Heart left ventricle (tissue), 16 donors: ENCODE measurements around the gene IHH. TPM values are rescaled to one million over a fixed set of nuclear protein-coding genes. Genes with fewer than 3 reads are reported as not detected.

Source experiments
- ATAC-seq, 4 donors: fragments of 200-7000 bp; cut with Tn5 transposase; one replicate each; pipeline ENCODE4 v1.9.1; 2020 to 2022; ENCODE audit warnings: moderate library complexity in 4 of 4, mild to moderate bottlenecking in 3 of 4, moderate number of reproducible peaks in 1 of 4
- DNase-seq, 5 donors: peaks; one replicate each; pipeline ENCODE4 v3.0.0-alpha.2; 2020
- H3K27ac ChIP-seq, 12 donors: fragments of 200-600 bp; sonication (generic) in 4 of 12; one replicate each; pipeline versions ENCODE4 v1.5.0 to v1.8.0; 2016 to 2022; ENCODE audit warnings: mild to moderate bottlenecking in 2 of 12
- H3K27me3 ChIP-seq, 9 donors: fragments of 200-600 bp; sonication (generic) in 2 of 9; one replicate each; pipeline versions ENCODE4 v1.5.1 to v1.8.0; 2016 to 2022; ENCODE audit warnings: mild to moderate bottlenecking in 3 of 9
- H3K36me3 ChIP-seq, 9 donors: fragments of 200-600 bp; sonication (generic) in 2 of 9; one replicate each; pipeline versions ENCODE4 v1.5.0 to v1.8.0; 2018 to 2022; ENCODE audit warnings: mild to moderate bottlenecking in 2 of 9
- H3K4me1 ChIP-seq, 12 donors: fragments of 200-600 bp; sonication (generic) in 4 of 12; one replicate each; pipeline versions ENCODE4 v1.5.0 to v1.8.0; 2016 to 2022; ENCODE audit warnings: mild to moderate bottlenecking in 3 of 12
- H3K4me3 ChIP-seq, 12 donors: fragments of 200-600 bp; sonication (generic) in 4 of 12; one replicate each; pipeline versions ENCODE4 v1.5.0 to v1.8.0; 2017 to 2022; ENCODE audit warnings: mild to moderate bottlenecking in 9 of 12, moderate library complexity in 4 of 12
- H3K9me3 ChIP-seq, 12 donors: fragments of 200-600 bp; sonication (generic) in 4 of 12; one replicate each; pipeline versions ENCODE4 v1.5.0 to v1.8.0; 2016 to 2022; ENCODE audit warnings: mild to moderate bottlenecking in 1 of 12
- POLR2A ChIP-seq, 2 donors: fragments of 450-650 bp; IDR thresholded peaks; one replicate each; pipeline ENCODE4 v1.6.1; 2017; ENCODE audit warnings: antibody characterized with exemption in 2 of 2, mild to moderate bottlenecking in 2 of 2, moderate library complexity in 2 of 2
- WGBS, 4 donors: extraction: QIAGEN DNeasy Blood & Tissue Kit in 2 of 4; methylation state at CpG; one replicate each; pipeline versions ENCODE4 v1.1.5 to v1.1.7; 2013 to 2018; 5-methylcytosine and 5-hydroxymethylcytosine counted together
- intact Hi-C, 10 donors: fragments of 100-400 bp; cut with DNase I; formaldehyde crosslinking; loops; one replicate each; pipeline versions ENCODE4 v1.11.1 to v1.14.2; 2022
- polyA plus RNA-seq, 2 donors: library from polyadenylated mRNA; stranded (reverse); fragments of 200-250 nt; gene quantifications; one replicate each; pipeline ENCODE4 v1.2.3, GENCODE V29; 2013
- total RNA-seq, 9 donors: library from RNA; depleted of rRNA in 2 of 9; stranded (reverse); fragments of >200 nt in 2 of 9; fragmentation: NEBNext Ultra II Directional in 3 of 9; extraction: Animal tissue kit (Norgen Biotek cat#: 25700) in 3 of 9; gene quantifications; one replicate each; pipeline versions ENCODE4 v1.1.0 to v1.2.4, GENCODE V29; 2016 to 2023
- TF ChIP-seq, protein P1 (sequence below), 12 donors: fragments of 200-600 bp; sonication (generic) in 4 of 12; IDR thresholded peaks; one replicate each; pipeline versions ENCODE4 v1.5.0 to v1.8.0; 2018 to 2022; ENCODE audit warnings: antibody characterized with exemption in 12 of 12, mild to moderate bottlenecking in 5 of 12
- donor health status: ischemic (EF 13 %, LVEDD 7.1; RV severe dilation, severe dysfunction).
- donor health status: healthy with polysubstance abuse.
- donor health status: DM: no; HTN: yes; CAD: no.
- donor health status: DM: no; HTN: no; CAD: no.
- donor health status: ischemic (EF 25% LVEDD 6.9; RV normal size, moderate dysfunction).
- donor health status: ischemic (EF 25% LVEDD 5.7; RV mildly dilated, moderate dysfunction).
- donor health status: healthy.
- donor health status: DM: yes; HTN: yes; CAD: no.
- donor health status: ischemic (EF 35%, LVEDD 5.7; RV mildly dilated, moderate dysfunction).
- donor health status: nonischemic (EF 11% LVEDD 7.7; RV severe dilation, severe dysfunction).
- donor health status: DM: yes; HTN: yes; CAD: no.
- donor health status: PGD.
- donor health status: ischemic (EF 29% LVEDD 5.4; RV normal size, mild dysfunction).
- donor health status: nonischemic (EF 23%, LVEDD 6.1; RV moderate dilation, normal function).

The IHH gene
- total and polyA plus RNA-seq, 11 donors, result not detected

DNA sequence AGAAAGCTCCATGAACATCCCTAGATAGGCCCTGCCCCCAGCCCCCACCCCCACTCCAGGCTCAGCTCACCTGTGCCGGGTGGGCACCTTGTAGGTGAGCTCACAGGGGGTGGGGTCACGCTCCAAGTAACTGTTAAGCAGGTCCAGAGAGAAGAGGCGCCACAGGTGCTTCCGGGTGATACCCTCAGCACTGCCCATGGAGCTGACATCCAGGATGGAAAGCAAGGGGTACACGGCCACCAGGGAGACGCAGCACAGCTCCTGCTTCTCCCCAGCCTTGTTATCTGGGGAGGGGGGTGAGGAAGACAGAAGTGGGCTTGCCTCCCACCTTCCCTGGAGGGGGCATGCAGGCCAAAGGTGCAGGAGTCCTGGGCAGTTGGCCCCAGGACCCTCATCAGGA, 41.3 kb downstream of the IHH start:
- 73 to 92% (median 85%) methylated on average over 5 to 6 of the region's 6 CpGs for WGBS, 4 donors

DNA sequence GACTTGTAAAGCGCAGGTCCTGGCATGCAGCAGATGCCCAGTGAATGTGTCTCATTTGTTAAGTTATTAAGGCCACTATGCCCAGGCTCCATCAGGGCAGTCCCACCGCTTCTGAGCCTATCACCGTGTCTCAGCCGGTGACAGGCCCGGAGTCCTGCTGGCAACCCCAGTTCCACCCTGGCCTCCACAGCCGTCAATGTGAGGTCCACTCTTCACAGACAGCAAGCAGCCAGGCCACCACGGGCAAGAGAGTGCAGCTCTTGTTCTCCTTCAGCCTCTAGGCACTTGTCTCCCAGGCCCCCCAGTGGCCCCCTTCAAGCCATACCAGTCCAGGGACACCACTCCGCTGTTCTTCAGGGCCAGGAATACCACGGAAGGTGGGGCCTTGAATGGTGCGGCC, 42.0 kb downstream of the IHH start:
- intact Hi-C loops, result no loop called here
- DNase-seq, result no peak
- no peaks in the 10 kb centered on the region for H3K36me3 ChIP-seq

More for the DNA sequence above, 41.3 kb downstream of the IHH start:
- H3K27ac ChIP-seq, result no peak overlapping the region
- ATAC-seq (no peak), DNase-seq (no peak)
- H3K27me3 ChIP-seq, result peaks cover 0 to 24% (median 0%) of the 10 kb centered on the region in 9 donors
- TF ChIP-seq, protein P1, sequence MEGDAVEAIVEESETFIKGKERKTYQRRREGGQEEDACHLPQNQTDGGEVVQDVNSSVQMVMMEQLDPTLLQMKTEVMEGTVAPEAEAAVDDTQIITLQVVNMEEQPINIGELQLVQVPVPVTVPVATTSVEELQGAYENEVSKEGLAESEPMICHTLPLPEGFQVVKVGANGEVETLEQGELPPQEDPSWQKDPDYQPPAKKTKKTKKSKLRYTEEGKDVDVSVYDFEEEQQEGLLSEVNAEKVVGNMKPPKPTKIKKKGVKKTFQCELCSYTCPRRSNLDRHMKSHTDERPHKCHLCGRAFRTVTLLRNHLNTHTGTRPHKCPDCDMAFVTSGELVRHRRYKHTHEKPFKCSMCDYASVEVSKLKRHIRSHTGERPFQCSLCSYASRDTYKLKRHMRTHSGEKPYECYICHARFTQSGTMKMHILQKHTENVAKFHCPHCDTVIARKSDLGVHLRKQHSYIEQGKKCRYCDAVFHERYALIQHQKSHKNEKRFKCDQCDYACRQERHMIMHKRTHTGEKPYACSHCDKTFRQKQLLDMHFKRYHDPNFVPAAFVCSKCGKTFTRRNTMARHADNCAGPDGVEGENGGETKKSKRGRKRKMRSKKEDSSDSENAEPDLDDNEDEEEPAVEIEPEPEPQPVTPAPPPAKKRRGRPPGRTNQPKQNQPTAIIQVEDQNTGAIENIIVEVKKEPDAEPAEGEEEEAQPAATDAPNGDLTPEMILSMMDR (IDR thresholded peaks at IDR 0.05), result no peak
- no peak for TF ChIP-seq POLR2A (IDR thresholded peaks at IDR 0.05)
- no peaks in the 10 kb centered on the region for H3K4me1 ChIP-seq
- intact Hi-C loops, result no loop called here
- H3K9me3 ChIP-seq, result no peaks in the 10 kb centered on the region
- H3K4me3 ChIP-seq, result no peak overlapping the region
- H3K36me3 ChIP-seq, result no peaks in the 10 kb centered on the region

DNA sequence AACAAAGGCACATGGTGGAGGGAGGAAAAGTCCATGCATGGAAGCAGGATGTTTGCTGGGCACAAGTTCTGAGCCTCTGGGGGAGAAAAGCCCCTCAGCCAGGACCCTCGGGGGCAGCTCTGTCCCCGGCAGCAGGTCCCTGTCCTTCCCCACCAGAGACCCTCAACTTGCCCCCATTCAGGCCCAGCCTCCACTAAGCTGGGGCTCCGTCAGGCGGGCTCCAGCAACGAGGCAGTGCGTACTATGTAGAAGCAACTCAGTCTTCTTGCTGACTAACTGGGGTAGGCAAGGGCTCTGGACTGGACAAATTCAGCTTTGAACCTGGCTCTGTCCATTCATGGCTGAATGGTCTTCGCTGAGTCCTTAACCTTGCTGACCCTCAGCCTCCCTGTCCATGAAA, 42.4 kb downstream of the IHH start:
- DNase-seq, result no peak
- peaks cover 0 to 29% (median 0%) of the 10 kb centered on the region in 9 donors for H3K27me3 ChIP-seq
- 81 to 88% (median 86%) methylated on average over 6 to 7 of the region's 7 CpGs for WGBS, 4 donors

More for the DNA sequence above, 42.0 kb downstream of the IHH start:
- H3K4me1 ChIP-seq, result no peaks in the 10 kb centered on the region
- no peak overlapping the region for H3K4me3 ChIP-seq
- H3K9me3 ChIP-seq, result no peaks in the 10 kb centered on the region
- ATAC-seq, result no peak
- TF ChIP-seq, protein P1 (IDR thresholded peaks at IDR 0.05), result no peak
- no peak for TF ChIP-seq POLR2A (IDR thresholded peaks at IDR 0.05)
- peaks cover 0 to 25% (median 0%) of the 10 kb centered on the region in 9 donors for H3K27me3 ChIP-seq
- no peak overlapping the region for H3K27ac ChIP-seq
- 82 to 86% (median 83%) methylated on average over 8 to 10 of the region's 10 CpGs for WGBS, 4 donors

DNA sequence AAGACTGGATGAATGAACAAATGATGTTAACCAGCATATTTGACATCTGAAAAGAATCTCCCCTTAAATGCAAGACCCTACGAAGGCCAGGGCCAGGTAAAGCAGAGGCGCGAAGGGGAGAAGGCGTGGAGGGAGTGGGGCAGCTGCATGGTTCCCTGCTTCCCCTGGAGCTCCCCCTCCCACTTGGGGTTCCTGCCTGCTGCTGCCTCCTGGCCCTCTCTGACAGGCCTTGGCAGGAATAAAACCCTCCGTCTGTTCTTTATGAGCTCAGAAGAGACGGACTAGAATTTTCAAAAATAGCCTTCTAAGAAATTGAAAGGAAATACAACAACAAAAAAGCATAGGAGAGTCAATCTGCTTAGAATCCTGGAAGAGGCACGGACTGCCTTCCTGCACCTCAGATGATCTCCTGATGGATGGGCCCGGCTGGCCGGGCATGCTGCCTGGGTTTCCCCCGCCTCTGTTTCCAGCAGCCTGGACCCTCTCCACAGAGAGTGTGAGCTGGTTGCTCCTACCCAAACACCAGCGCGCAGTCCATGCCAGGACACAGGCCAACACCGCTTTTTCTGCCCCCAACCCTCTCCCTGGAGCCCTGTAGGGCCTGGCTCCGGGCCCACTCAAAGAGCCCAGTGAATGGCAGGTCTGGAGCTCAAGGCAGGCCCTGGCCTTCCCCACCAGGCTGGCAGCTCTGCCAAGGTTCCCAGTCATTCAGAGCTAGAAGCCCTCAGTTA, 43.4 kb downstream of the IHH start:
- no peak for TF ChIP-seq POLR2A (IDR thresholded peaks at IDR 0.05)
- TF ChIP-seq, protein P1 (IDR thresholded peaks at IDR 0.05), result no peak
- no peak overlapping the region for H3K4me3 ChIP-seq
- no peaks in the 10 kb centered on the region for H3K4me1 ChIP-seq
- 69 to 75% (median 71%) methylated on average over 14 of the region's 14 CpGs for WGBS, 4 donors
- peak in 1 of 4 donors; percentile 19 for ATAC-seq
- H3K36me3 ChIP-seq, result no peaks in the 10 kb centered on the region
- no peak overlapping the region for H3K27ac ChIP-seq
- no peaks in the 10 kb centered on the region for H3K9me3 ChIP-seq
- intact Hi-C loops, result no loop called here
- DNase-seq, result no peak
- peaks cover 0 to 29% (median 0%) of the 10 kb centered on the region in 9 donors for H3K27me3 ChIP-seq

More for the DNA sequence above, 42.4 kb downstream of the IHH start:
- no peak overlapping the region for H3K27ac ChIP-seq
- TF ChIP-seq, protein P1 (IDR thresholded peaks at IDR 0.05), result no peak
- TF ChIP-seq POLR2A (IDR thresholded peaks at IDR 0.05), result no peak
- H3K4me3 ChIP-seq, result no peak overlapping the region
- H3K36me3 ChIP-seq, result no peaks in the 10 kb centered on the region
- H3K9me3 ChIP-seq, result no peaks in the 10 kb centered on the region
- H3K4me1 ChIP-seq, result no peaks in the 10 kb centered on the region
- intact Hi-C loops, result no loop called here
- ATAC-seq, result no peak
